Measurements from ENCODE around the gene UMAD1. TPM values are rescaled to one million over a fixed set of nuclear protein-coding genes. Genes with fewer than 3 reads are reported as not detected.

UMAD1 gene
- total and polyA plus RNA-seq, 2 of the 13 experiments (the other 11 are each of a cell fraction or from before 2014, with no cell fraction given), result 16.8 to 17.6 TPM

DNA sequence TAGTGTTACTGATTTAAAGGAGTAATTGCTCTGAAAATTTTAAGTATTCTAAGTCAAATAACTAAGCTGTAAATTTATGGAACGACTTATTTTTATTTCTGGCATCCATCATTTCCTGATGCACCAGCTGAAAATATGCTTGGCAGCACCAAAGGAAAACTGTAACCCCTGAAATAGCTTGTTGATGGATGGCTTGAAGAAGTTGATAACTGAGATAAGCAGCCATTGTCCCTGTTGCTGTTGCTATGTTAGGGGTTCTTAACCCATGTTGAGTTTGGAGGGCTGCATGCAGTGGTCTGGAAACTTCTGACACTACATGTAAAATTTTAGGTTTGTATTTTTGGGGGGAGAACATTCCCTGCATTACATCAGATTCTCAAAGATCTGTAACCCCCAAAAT, 47.2 kb downstream of the UMAD1 start:
- Histone ChIP-seq H3K9me3 (ENCODE audit: low read length) (no peaks in the 10 kb centered on the region), H3K4me3 (replicated peaks in 1 of 3; ENCODE audit: insufficient read depth in 1 of 3, low read depth in 2 of 3, low read length in 3 of 3) (no peak overlapping the region), H3K36me3 (replicated peaks in 1 of 2; ENCODE audit: control insufficient read depth in 1 of 2, insufficient read depth in 2 of 2, low read length in 2 of 2) (no peaks in the 10 kb centered on the region), H3K4me2 (ENCODE audit: low read depth, low read length) (no peak overlapping the region), H3K27me3 (ENCODE audit: control insufficient read depth in 1 of 2, insufficient read depth in 2 of 2, low read length in 2 of 2) (no peaks in the 10 kb centered on the region), H4K20me1 (ENCODE audit: insufficient read depth, low read length) (no peaks in the 10 kb centered on the region), H3K4me1 (ENCODE audit: insufficient read depth, low read length) (peaks cover 6% of the 10 kb centered on the region), H2AFZ (ENCODE audit: low read length) (no peak overlapping the region), H3K27ac (ENCODE audit: extremely low read length, insufficient read depth, low read length) (no peak overlapping the region), H3K9ac (ENCODE audit: insufficient read depth, low read depth, low read length) (no peak overlapping the region), H3K79me2 (ENCODE audit: insufficient read depth, low read length) (no peaks in the 10 kb centered on the region)
- ATAC-seq, result no peak
- intact Hi-C loops (cut with micrococcal nuclease; ENCODE audit: unreplicated experiment) (no loop called here), in situ Hi-C loops (cut with HindIII; ENCODE audit: extremely low pct_ligation_motif_present, low pct_unique_long_range_greater_than_20kb) (no loop called here)
- no TSS peak for BruUV-seq (replicated peaks)
- ChIA-PET CTCF (ENCODE audit: low intra/inter-chr PET ratio, low total read pairs) (no interaction called here), POLR2A (no interaction called here)
- DNase-seq (ENCODE audit: low spot score), result no peak
- no peak for FAIRE-seq
- WGBS (ENCODE audit: low lambda C conversion rate), result 95% methylated on average over 1 of the region's 1 CpG
- TF ChIP-seq E2F5 (CRISPR knock-in tag; conservative IDR thresholded peaks at IDR 0.05), result no peak
- no peak for TF ChIP-seq TRIM22 (IDR thresholded peaks at IDR 0.05)
- no peak for TF ChIP-seq ZNF282 (IDR thresholded peaks at IDR 0.05; ENCODE audit: partially characterized antibody)
- no peak for TF ChIP-seq PCBP2 (optimal IDR thresholded peaks at IDR 0.05; ENCODE audit: low read depth, low read length, poor library complexity, severe bottlenecking)
- TF ChIP-seq KDM5A (IDR thresholded peaks at IDR 0.05; ENCODE audit: borderline replicate concordance, low read length), result no peak
- no peak for TF ChIP-seq FOXO4 (CRISPR knock-in tag; conservative IDR thresholded peaks at IDR 0.05)
- no peak for TF ChIP-seq ZNF543 (CRISPR knock-in tag; IDR thresholded peaks at IDR 0.05)
- TF ChIP-seq HOXA9 (CRISPR knock-in tag; IDR thresholded peaks at IDR 0.05; ENCODE audit: borderline replicate concordance), result no peak
- TF ChIP-seq FUBP1 (CRISPR knock-in tag; IDR thresholded peaks at IDR 0.05; ENCODE audit: borderline replicate concordance), result no peak
- TF ChIP-seq NCOR1 (IDR thresholded peaks at IDR 0.05; ENCODE audit: borderline replicate concordance, low read length), result no peak
- TF ChIP-seq ZBTB3 (CRISPR knock-in tag; IDR thresholded peaks at IDR 0.05; ENCODE audit: borderline replicate concordance, low read depth), result no peak
- TF ChIP-seq AGO1 (IDR thresholded peaks at IDR 0.05; ENCODE audit: low read depth, low read length, poor library complexity, severe bottlenecking), result no peak
- TF ChIP-seq CBX2 (IDR thresholded peaks at IDR 0.05; ENCODE audit: low read depth, low read length), result no peak
- TF ChIP-seq CBX2 (CRISPR knock-in tag; IDR thresholded peaks at IDR 0.05; ENCODE audit: low read depth), result no peak
- TF ChIP-seq THAP8 (CRISPR knock-in tag; IDR thresholded peaks at IDR 0.05; ENCODE audit: borderline replicate concordance), result no peak
- no peak for TF ChIP-seq ELF4 (CRISPR knock-in tag; IDR thresholded peaks at IDR 0.05; ENCODE audit: borderline replicate concordance)
- TF ChIP-seq LCORL (IDR thresholded peaks at IDR 0.05), result no peak
- no peak for TF ChIP-seq LCORL (CRISPR knock-in tag; IDR thresholded peaks at IDR 0.05)
